Dedifferentiated amniotic fluid mesenchymal stem cell (primary cell): Measurements from ENCODE around the gene APEX2.
"Not testable (repeated sequence)": the region's sequence is repeated elsewhere in the genome, so short reads cannot be mapped to it uniquely, and the experiment has no call there.

ENCODE experiments used
- DNase-seq: peaks from one replicate; pipeline ENCODE4 v3.0.0-alpha.2; 2016; ENCODE audit errors: extremely low spot score

APEX2 gene

GRCh38 chrX:55011294-55011693, 11.1 kb downstream of the APEX2 start:
- no peak for DNase-seq

DNA sequence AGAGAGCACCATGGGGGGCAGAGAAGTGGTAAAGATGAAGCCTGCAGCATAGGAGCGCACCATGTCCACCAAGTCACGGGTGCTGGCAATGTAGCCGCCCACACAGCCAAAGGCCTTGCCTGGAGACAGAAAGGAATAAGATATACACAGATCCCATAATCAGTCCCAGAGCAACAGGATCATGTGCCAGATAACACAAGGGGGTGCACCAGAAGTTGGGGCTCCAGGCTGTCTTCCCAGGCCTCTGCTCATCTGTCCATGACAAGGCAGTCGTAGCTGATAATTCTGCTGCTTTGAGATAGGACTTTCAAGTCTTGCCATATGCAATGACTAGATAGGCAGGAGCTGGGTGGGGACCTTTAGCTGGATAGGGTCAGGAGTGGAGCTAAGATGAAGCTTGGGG, 14.7 kb downstream of the APEX2 start:
- no peak for DNase-seq

DNA sequence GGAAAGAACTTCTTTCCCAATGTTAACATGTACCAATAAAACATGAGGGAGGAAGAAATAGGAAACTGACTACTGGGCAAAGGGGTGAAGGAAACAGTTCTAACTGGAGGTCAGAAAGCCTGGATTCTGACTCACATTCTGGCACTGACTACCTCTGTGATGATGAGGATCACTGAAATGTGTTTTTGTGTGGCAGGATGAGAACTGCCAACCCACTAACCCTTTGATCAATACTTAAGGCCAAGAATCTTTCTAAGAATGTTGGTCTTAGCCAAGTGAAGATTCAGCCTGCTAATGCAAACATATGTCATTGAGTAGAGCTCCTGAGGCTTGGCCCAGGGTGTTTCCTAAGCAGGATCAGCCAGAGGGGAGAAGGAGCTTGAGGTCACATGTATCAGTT, 26.0 kb downstream of the APEX2 start:
- no peak for DNase-seq

- no peak for DNase-seq
Observed at GRCh38 chrX:55026840-55027239, 26.7 kb downstream of the APEX2 start.

GRCh38 chrX:55028040-55028439, 27.9 kb downstream of the APEX2 start:
- no peak for DNase-seq

DNA sequence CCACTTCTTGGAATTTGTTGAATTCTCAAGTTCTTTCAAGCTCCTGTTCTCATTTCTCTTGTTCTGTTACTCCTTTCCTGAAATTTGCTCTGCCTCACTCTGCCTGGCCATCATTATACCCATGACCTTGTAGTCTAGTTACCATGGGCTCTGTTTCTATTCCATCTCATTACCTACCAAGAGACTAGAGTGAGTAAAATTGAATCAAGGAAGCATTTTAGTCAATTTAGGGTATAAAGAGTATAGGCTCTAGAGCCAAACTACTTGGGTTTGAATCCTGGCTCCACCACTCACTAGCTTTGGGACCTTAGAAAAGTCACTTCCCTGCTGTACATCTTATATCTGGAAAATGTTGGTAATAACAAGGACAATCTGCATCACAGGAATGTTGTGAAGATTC, 28.4 kb downstream of the APEX2 start:
- no peak for DNase-seq

DNA sequence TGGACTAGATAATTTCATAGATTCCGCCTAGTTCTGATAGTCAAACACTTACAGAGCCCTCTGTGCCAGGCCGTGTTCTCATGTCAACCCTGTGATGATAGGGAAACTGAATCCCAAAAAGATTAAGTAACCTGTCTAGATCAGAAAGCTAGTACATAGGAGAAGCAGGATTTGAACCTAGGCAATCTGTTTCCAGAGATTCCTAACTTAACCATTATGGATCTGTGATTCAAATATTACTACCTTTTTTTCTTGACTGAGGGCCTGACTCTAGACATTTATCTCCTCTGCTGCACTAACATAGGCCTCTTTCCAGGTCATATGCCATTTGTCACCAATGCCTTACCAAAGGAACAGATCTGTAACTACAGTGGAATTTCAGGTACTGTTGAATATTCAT, 29.1 kb downstream of the APEX2 start:
- DNase-seq: no peak

DNA sequence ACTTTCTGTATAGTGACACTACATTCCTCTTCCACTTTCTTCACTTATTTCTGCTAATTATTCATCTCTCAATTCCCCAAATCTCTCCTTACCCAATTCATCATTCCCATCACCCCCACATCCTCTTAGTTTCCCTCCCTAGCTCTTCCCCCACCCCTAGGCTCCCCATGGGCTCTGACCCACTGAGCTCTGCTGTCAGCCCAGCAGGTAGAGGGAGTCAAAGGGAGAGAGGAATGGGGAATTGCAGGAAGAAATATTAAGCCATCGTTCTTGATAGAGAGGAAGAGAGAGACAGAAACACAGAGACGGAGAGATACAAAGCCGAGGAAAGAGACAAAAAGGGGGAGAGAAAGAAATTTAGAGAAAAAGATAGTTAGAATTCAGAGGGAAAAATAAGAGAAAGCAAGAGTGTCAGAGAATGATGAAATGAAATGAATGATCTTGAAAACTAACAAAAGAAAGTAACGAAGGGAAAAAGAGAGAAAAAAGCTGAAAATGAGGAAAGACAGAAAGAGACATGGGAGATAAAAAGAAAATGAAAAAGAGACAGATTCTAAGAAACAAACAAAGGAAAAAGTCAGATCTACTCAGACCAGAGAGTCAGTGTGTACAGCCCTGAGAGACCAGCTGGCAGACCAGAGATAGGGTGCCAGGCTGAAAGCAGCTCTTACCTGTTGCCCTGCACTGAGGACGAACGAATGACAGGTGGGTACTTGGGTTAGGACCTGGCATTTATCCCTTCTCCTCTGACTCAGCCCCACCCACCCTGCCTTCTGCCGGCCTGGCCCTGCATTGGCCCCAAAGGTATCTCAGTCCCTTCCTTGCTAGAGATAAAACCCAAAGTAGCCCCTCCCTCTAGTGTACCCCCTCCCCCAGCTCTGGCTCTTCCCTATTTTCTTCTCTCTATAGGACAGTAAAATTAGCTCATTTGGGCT, 30.4 kb downstream of the APEX2 start, which contains the start of gene ALAS2:
TSS of gene ALAS2 (minus strand) at position 707 of the 935 bp plus-strand sequence. CDS start 4,977 bp downstream, outside the sequence.
- no peak for DNase-seq

GRCh38 chrX:55033429-55033828, 33.3 kb downstream of the APEX2 start:
- no peak for DNase-seq

- no peak for DNase-seq
Observed at GRCh38 chrX:55039471-55039870, 39.3 kb downstream of the APEX2 start.

- no peak for DNase-seq
Observed at GRCh38 chrX:55041514-55041913, 41.4 kb downstream of the APEX2 start.

GRCh38 chrX:55050599-55050998, 50.4 kb downstream of the APEX2 start:
- not testable (repeated sequence) for DNase-seq

- DNase-seq: no peak
Observed at GRCh38 chrX:55056820-55057674, 56.9 kb downstream of the APEX2 start.

DNA sequence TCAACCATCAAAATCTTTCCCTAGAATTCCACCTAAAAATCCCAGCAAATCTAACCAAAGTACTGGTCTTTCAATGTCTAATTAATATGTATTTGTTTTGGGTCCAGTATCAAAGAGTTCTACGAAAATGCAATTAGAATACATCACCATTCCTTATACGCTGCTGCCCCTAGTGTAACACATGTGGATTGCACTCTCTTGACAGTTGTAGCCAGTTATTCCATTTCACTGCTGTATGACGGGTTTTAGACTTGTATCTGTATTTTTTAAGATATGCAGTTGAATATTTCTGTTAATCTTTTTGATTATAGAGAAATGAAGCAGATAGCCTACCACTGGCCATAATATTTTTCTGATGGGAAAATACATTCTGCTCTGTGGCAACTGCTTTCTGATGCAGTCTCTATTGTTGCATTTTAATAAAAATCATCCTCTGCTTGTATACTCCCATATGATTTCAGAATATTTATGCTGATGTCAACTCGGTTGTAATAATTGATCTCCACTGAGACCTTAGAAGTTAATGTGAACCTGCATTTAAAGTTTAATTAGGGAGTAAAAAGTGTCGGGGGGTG, 57.6 kb downstream of the APEX2 start:
- no peak for DNase-seq
